GM15510 (cell line): Measurements from ENCODE around the gene ZNF593.

Source experiments
- POLR2A ChIP-seq: IDR thresholded peaks from 3 replicates; pipeline ENCODE4 v1.6.1; 2011; ENCODE audit warnings: borderline replicate concordance; ENCODE audit not compliant: insufficient read length; ENCODE audit errors: extremely low read depth

ZNF593 gene

DNA sequence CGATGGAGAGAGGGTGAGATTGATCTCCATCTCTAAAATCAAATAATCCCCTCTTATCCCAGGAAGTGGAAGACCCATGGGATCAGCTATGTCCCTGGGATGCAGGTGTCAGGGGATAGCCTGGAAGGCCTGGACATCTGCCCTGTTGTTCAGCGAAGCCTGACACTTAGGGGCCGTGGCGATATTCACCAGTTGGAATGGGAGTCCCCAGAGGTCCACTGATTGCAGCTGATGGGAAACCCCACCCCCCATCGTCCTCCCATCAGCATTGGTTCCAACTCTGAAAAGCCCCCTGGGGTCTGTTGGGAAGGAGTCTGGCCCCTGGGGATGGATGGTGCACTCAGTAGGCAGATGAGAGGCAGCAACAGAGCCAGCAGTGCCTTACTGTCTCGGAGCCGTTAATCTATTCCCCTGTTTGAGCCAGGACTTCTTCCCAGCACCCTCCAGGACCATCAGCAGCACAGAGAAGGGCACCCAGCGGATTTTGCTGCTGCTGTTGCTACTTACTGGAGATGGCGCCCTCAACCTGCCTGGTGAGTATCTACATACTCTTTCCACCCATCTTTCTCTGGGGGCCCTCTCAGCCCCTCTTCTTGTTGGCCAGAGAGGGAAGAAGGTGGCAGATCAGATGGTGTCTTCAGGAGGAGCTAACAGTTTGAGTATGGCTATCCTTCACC is 34.1 kb downstream of the ZNF593 start:
- TF ChIP-seq POLR2A, result no peak

- no peak for TF ChIP-seq POLR2A
These were observed 40.6 kb downstream of the ZNF593 start for GRCh38 chr1:26210147-26210870.

GRCh38 chr1:26212726-26213125 is 43.0 kb downstream of the ZNF593 start:
- no peak for TF ChIP-seq POLR2A

DNA sequence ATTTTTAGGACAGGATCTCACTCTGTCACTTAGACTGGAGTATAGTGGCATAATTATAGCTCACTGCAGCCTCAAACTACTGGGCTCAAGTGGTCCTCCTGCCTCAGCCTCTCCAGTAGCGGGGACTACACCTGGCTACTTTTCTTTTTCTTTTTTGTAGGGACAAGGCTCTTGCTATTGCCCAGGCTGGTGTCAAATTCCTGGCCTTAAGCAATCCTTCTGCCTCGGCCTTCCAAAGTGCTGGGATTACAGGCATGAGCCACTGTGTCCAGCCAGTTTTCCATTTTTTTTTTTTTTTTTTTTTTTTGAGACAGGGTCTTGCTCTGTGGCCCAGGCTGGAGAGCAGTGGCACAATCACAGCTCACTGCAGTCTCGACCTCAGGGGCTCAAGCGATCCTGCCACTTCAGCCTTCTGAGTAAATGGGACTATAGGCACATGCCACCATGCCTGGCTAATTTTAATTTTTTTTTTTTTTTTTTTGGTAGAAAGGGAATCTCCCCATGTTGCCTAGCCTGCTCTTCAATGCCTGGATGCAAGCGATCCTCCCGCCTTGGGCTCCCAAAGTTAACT is 43.7 kb downstream of the ZNF593 start:
- no peak for TF ChIP-seq POLR2A

DNA sequence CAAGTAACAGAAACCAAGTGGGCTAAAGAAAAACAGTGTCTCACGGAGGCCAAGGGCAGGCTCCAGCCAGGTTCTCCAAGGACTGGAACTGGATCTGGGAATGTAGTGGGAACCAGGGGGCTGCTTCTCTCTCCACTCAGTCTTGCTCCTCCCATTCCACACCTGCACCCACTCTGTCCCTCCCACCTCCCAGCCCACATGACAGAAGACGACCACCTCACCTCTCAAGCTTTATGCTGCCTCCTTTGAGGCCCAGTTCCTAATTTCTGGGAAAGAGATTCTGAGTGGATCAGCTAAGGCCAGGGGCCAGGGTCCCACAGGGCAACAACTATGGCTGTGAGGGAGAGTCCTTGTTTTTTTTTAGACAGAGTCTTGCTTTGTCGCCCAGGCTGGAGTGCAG is 45.5 kb downstream of the ZNF593 start:
- TF ChIP-seq POLR2A, result no peak

GRCh38 chr1:26218906-26219494 is 49.3 kb downstream of the ZNF593 start:
- TF ChIP-seq POLR2A, result no peak
